Panc1 (cell line): Measurements from ENCODE around the gene CD48.

ENCODE experiments used
- CTCF ChIP-seq: fragments of 450-650 bp; IDR thresholded peaks from 2 replicates; pipeline ENCODE4 v1.5.1; 2017; ENCODE audit warnings: mild to moderate bottlenecking
- TF ChIP-seq, protein P1 (sequence below), 2 experiments: IDR thresholded peaks; 2 replicates each; pipeline ENCODE4 v1.6.1; 2011 to 2012; ENCODE audit warnings: low read depth in 2 of 2, control low read depth in 1 of 2, low read length in 1 of 2, mild to moderate bottlenecking in 1 of 2, moderate library complexity in 1 of 2; ENCODE audit not compliant: insufficient read depth in 1 of 2

DNA sequence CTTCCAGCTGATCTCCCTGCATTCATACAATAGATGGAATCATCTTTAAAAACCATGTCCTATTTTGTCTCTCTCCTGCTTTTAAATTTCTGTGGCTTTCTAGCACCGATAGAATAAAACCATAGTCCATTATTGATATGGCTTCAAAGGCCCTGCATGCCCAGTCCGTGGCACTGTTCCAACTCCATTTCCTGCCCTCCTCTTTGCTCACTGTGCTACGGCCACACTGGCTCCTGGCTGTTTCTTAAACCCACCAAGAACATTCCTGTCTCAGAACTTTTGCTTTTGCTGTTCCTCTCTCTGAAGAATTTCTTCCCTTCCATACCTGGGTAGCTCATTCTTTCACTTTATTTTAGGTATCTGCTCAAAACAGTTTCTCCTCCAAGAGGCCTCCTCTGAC, 72.0 kb downstream of the CD48 start:
- TF ChIP-seq, protein P1, sequence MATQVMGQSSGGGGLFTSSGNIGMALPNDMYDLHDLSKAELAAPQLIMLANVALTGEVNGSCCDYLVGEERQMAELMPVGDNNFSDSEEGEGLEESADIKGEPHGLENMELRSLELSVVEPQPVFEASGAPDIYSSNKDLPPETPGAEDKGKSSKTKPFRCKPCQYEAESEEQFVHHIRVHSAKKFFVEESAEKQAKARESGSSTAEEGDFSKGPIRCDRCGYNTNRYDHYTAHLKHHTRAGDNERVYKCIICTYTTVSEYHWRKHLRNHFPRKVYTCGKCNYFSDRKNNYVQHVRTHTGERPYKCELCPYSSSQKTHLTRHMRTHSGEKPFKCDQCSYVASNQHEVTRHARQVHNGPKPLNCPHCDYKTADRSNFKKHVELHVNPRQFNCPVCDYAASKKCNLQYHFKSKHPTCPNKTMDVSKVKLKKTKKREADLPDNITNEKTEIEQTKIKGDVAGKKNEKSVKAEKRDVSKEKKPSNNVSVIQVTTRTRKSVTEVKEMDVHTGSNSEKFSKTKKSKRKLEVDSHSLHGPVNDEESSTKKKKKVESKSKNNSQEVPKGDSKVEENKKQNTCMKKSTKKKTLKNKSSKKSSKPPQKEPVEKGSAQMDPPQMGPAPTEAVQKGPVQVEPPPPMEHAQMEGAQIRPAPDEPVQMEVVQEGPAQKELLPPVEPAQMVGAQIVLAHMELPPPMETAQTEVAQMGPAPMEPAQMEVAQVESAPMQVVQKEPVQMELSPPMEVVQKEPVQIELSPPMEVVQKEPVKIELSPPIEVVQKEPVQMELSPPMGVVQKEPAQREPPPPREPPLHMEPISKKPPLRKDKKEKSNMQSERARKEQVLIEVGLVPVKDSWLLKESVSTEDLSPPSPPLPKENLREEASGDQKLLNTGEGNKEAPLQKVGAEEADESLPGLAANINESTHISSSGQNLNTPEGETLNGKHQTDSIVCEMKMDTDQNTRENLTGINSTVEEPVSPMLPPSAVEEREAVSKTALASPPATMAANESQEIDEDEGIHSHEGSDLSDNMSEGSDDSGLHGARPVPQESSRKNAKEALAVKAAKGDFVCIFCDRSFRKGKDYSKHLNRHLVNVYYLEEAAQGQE (IDR thresholded peaks at IDR 0.05; ENCODE audit: insufficient read depth in 1 of 2, low read depth in 2 of 2, low read length in 1 of 2), result no peak
- TF ChIP-seq CTCF, result no peak
